WTC11 (cell line): ENCODE data around the gene ALOX15.

Source experiments
- AFF4 ChIP-seq: sonication (generic); formaldehyde crosslinking; IDR thresholded peaks from 2 replicates; pipeline ENCODE4 v1.8.1; 2023; ENCODE audit warnings: mild to moderate bottlenecking, missing genetic modification reagents, borderline replicate concordance
- ESRRA ChIP-seq: sonication (generic); formaldehyde crosslinking; IDR thresholded peaks from 2 replicates; pipeline ENCODE4 v1.8.1; 2022; ENCODE audit warnings: mild to moderate bottlenecking, missing genetic modification reagents, borderline replicate concordance
- FOXP4 ChIP-seq: sonication (generic); formaldehyde crosslinking; IDR thresholded peaks from 2 replicates; pipeline ENCODE4 v1.8.0; 2022; ENCODE audit warnings: mild to moderate bottlenecking, missing genetic modification reagents
- NFYB ChIP-seq: sonication (generic); formaldehyde crosslinking; conservative IDR thresholded peaks from 2 replicates; pipeline ENCODE4 v1.8.0; 2022; ENCODE audit warnings: low read depth, missing genetic modification reagents
- SP1 ChIP-seq: sonication (generic); formaldehyde crosslinking; conservative IDR thresholded peaks from 2 replicates; pipeline ENCODE4 v1.8.1; 2022; ENCODE audit warnings: missing genetic modification reagents
- USF1 ChIP-seq: sonication (generic); formaldehyde crosslinking; IDR thresholded peaks from 2 replicates; pipeline ENCODE4 v1.8.0; 2022; ENCODE audit warnings: mild to moderate bottlenecking, missing genetic modification reagents
- TF ChIP-seq, protein P1 (sequence below): fragments of 200-600 bp; IDR thresholded peaks from 2 replicates; pipeline ENCODE4 v1.8.0; 2022; ENCODE audit warnings: antibody characterized with exemption
- TF ChIP-seq, protein P2 (sequence below): sonication (generic); formaldehyde crosslinking; IDR thresholded peaks from 2 replicates; pipeline ENCODE4 v1.8.1; 2023; ENCODE audit warnings: mild to moderate bottlenecking, missing genetic modification reagents
- TF ChIP-seq, protein P3 (sequence below): sonication (generic); formaldehyde crosslinking; conservative IDR thresholded peaks from 2 replicates; pipeline ENCODE4 v1.8.1; 2022; ENCODE audit warnings: mild to moderate bottlenecking, missing genetic modification reagents
- TF ChIP-seq, protein P4 (sequence below): fragments of 250-450 bp; sonication (Bioruptor Pico); IDR thresholded peaks from 2 replicates; pipeline ENCODE4 v1.9.0; 2021; ENCODE audit warnings: mild to moderate bottlenecking

GRCh38 chr17:4635823-4636375 is 5.6 kb downstream of the ALOX15 start:
- TF ChIP-seq, protein P1, sequence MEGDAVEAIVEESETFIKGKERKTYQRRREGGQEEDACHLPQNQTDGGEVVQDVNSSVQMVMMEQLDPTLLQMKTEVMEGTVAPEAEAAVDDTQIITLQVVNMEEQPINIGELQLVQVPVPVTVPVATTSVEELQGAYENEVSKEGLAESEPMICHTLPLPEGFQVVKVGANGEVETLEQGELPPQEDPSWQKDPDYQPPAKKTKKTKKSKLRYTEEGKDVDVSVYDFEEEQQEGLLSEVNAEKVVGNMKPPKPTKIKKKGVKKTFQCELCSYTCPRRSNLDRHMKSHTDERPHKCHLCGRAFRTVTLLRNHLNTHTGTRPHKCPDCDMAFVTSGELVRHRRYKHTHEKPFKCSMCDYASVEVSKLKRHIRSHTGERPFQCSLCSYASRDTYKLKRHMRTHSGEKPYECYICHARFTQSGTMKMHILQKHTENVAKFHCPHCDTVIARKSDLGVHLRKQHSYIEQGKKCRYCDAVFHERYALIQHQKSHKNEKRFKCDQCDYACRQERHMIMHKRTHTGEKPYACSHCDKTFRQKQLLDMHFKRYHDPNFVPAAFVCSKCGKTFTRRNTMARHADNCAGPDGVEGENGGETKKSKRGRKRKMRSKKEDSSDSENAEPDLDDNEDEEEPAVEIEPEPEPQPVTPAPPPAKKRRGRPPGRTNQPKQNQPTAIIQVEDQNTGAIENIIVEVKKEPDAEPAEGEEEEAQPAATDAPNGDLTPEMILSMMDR, result no peak
- TF ChIP-seq NFYB (CRISPR knock-in tag) (no peak), FOXP4 (CRISPR knock-in tag) (no peak), USF1 (CRISPR knock-in tag) (no peak), AFF4 (CRISPR knock-in tag) (no peak), ESRRA (CRISPR knock-in tag) (no peak), SP1 (no peak)
- TF ChIP-seq, protein P2, sequence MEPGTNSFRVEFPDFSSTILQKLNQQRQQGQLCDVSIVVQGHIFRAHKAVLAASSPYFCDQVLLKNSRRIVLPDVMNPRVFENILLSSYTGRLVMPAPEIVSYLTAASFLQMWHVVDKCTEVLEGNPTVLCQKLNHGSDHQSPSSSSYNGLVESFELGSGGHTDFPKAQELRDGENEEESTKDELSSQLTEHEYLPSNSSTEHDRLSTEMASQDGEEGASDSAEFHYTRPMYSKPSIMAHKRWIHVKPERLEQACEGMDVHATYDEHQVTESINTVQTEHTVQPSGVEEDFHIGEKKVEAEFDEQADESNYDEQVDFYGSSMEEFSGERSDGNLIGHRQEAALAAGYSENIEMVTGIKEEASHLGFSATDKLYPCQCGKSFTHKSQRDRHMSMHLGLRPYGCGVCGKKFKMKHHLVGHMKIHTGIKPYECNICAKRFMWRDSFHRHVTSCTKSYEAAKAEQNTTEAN (CRISPR knock-in tag), result no peak
- TF ChIP-seq, protein P3, sequence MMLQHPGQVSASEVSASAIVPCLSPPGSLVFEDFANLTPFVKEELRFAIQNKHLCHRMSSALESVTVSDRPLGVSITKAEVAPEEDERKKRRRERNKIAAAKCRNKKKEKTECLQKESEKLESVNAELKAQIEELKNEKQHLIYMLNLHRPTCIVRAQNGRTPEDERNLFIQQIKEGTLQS (CRISPR knock-in tag), result no peak
- TF ChIP-seq, protein P4, sequence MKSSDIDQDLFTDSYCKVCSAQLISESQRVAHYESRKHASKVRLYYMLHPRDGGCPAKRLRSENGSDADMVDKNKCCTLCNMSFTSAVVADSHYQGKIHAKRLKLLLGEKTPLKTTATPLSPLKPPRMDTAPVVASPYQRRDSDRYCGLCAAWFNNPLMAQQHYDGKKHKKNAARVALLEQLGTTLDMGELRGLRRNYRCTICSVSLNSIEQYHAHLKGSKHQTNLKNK (CRISPR knock-in tag), result no peak
